HCT116 (cell line): ENCODE results near the gene GRIK3. TPM values are rescaled to one million over a fixed set of nuclear protein-coding genes. Genes with fewer than 3 reads are reported as not detected.

Source experiments
- ATAC-seq: fragments of 200-7000 bp; cut with Tn5 transposase; 2 replicates; pipeline ENCODE4 v1.9.1; 2020; ENCODE audit warnings: mild to moderate bottlenecking, moderate library complexity
- BruUV-seq: library from RNA; stranded (reverse); fragments of 400-500 nt; replicated peaks from 2 replicates; lab custom pipeline; 2021; lab: Mats Ljungman, UMichigan
- CTCF ChIA-PET: fragments of 300-600 bp; sonication (Branson Sonifier 250); formaldehyde crosslinking; loops from one replicate; lab custom pipeline; 2021; ENCODE audit warnings: antibody characterized with exemption; lab: Charles Lee
- POLR2A ChIA-PET: fragments of 300-600, 350-600 bp; sonication (Branson Sonifier 250); formaldehyde crosslinking; loops from one replicate; lab custom pipeline; 2021; ENCODE audit warnings: antibody characterized with exemption; lab: Charles Lee
- RAD21 ChIA-PET, 2 experiments: fragments of 300-600 bp; sonication (Branson Sonifier 250); formaldehyde crosslinking; loops; one replicate each; lab custom pipeline; 2023; ENCODE audit warnings: low total read pairs in 2 of 2; ENCODE audit not compliant: uncharacterized antibody in 2 of 2, unreplicated experiment in 2 of 2, low non-redundant PET in 1 of 2; lab: Charles Lee
- DNase-seq: peaks from one replicate; pipeline ENCODE4 v3.0.0-alpha.2; 2010; ENCODE audit warnings: low read depth, low spot score
- H2AFZ ChIP-seq: fragments of 200-600 bp; shearing (Covaris generic), sonication (generic); 2 replicates; pipeline ENCODE4 v1.6.1; 2017; ENCODE audit warnings: low read depth, mixed run types, mixed read lengths, antibody characterized with exemption, low read length; ENCODE audit not compliant: poor library complexity, severe bottlenecking
- H3K27ac ChIP-seq: 2 replicates; pipeline ENCODE4 v1.5.1; 2012; ENCODE audit warnings: low read depth, low read length
- H3K27me3 ChIP-seq: fragments of 200-600 bp; sonication (generic); 2 replicates; pipeline ENCODE4 v1.6.1; 2016; ENCODE audit warnings: mixed run types, low read length, mixed read lengths; ENCODE audit not compliant: insufficient read depth
- H3K36me3 ChIP-seq, 2 experiments: fragments of 200-500 bp in 1 of 2; fragments of 200-600 bp in 1 of 2; sonication (Bioruptor generic) in 1 of 2; sonication (generic) in 1 of 2; 2 replicates each; pipeline versions ENCODE4 v1.5.1 to v1.6.1; 2014 to 2016; ENCODE audit warnings: low read length in 2 of 2, inconsistent platforms in 1 of 2, mixed read lengths in 1 of 2, mixed run types in 1 of 2; ENCODE audit not compliant: insufficient read depth in 2 of 2, control insufficient read depth in 1 of 2
- H3K4me1 ChIP-seq, 2 experiments: fragments of 200-600 bp in 1 of 2; sonication (generic) in 1 of 2; 2 replicates each; pipeline versions ENCODE4 v1.5.1 to v1.6.1; 2012 to 2017; ENCODE audit warnings: low read length in 2 of 2, inconsistent platforms in 1 of 2, mild to moderate bottlenecking in 1 of 2, mixed read lengths in 1 of 2, mixed run types in 1 of 2, moderate library complexity in 1 of 2; ENCODE audit not compliant: insufficient read depth in 2 of 2, control insufficient read depth in 1 of 2
- H3K4me2 ChIP-seq: fragments of 200-600 bp; sonication (generic); 2 replicates; pipeline ENCODE4 v1.6.1; 2017; ENCODE audit warnings: mixed run types, low read length, mixed read lengths
- H3K4me3 ChIP-seq, 2 experiments: fragments of 200-600 bp in 1 of 2; sonication (generic) in 1 of 2; replicated peaks in 1 of 2; 2 replicates each; pipeline ENCODE4 v1.5.1; 2011 to 2016; ENCODE audit warnings: low read length in 2 of 2, control low read depth in 1 of 2, low read depth in 1 of 2, mild to moderate bottlenecking in 1 of 2, mixed read lengths in 1 of 2, mixed run types in 1 of 2
- H3K79me2 ChIP-seq: fragments of 200-600 bp; sonication (generic); 2 replicates; pipeline ENCODE4 v1.6.1; 2017; ENCODE audit warnings: mild to moderate bottlenecking, mixed run types, low read length, moderate library complexity, mixed read lengths; ENCODE audit not compliant: insufficient read depth
- H3K9ac ChIP-seq: fragments of 200-600 bp; sonication (generic); 2 replicates; pipeline ENCODE4 v1.6.1; 2016; ENCODE audit warnings: low read length, mixed read lengths
- H3K9me2 ChIP-seq: fragments of 200-600 bp; sonication (generic), shearing (Covaris generic); 2 replicates; pipeline ENCODE4 v1.6.1; 2017; ENCODE audit warnings: mixed run types, mild to moderate bottlenecking, moderate library complexity; ENCODE audit not compliant: insufficient read depth
- H3K9me3 ChIP-seq, 2 experiments: fragments of 200-500 bp in 1 of 2; fragments of 200-600 bp in 1 of 2; sonication (Bioruptor generic) in 1 of 2; sonication (generic) in 1 of 2; 2 replicates each; pipeline ENCODE4 v1.6.1; 2014 to 2017; ENCODE audit warnings: low read length in 2 of 2, mixed read lengths in 2 of 2, inconsistent platforms in 1 of 2, low read depth in 1 of 2, mild to moderate bottlenecking in 1 of 2, mixed run types in 1 of 2, moderate library complexity in 1 of 2; ENCODE audit not compliant: control insufficient read depth in 1 of 2, insufficient read depth in 1 of 2
- H4K20me1 ChIP-seq: fragments of 200-600 bp; sonication (generic), shearing (Covaris generic); 2 replicates; pipeline ENCODE4 v1.6.1; 2017; ENCODE audit warnings: mixed run types, mild to moderate bottlenecking, moderate library complexity; ENCODE audit not compliant: insufficient read depth
- EZH2phosphoT487 ChIP-seq: fragments of 200-600 bp; IDR thresholded peaks from 2 replicates; pipeline ENCODE4 v1.6.1; 2018; ENCODE audit warnings: antibody characterized with exemption, borderline replicate concordance
- FOSL1 ChIP-seq: IDR thresholded peaks from 2 replicates; pipeline ENCODE4 v1.6.1; 2012; ENCODE audit warnings: low read depth
- SRF ChIP-seq: IDR thresholded peaks from 2 replicates; pipeline ENCODE4 v1.6.1; 2012; ENCODE audit warnings: low read depth
- TCF7L2 ChIP-seq: IDR thresholded peaks from 2 replicates; pipeline ENCODE4 v1.7.0; 2011; ENCODE audit warnings: borderline replicate concordance, inconsistent platforms; ENCODE audit not compliant: insufficient read depth, insufficient read length; ENCODE audit errors: extremely low read depth
- intact Hi-C: fragments of 100-400 bp; cut with micrococcal nuclease; formaldehyde crosslinking; loops from 2 replicates; pipeline ENCODE4 v1.10.0; 2022
- total RNA-seq: library from RNA; stranded (reverse); gene quantifications from one replicate; pipeline ENCODE4 v1.2.1, GENCODE V29; 2021; ENCODE audit not compliant: unreplicated experiment
- TF ChIP-seq, protein P1 (sequence below), 3 experiments: fragments of 200-600 bp in 1 of 3; sonication (generic) in 1 of 3; IDR thresholded peaks in 2 of 3; conservative IDR thresholded peaks in 1 of 3; 2 replicates each; pipeline ENCODE4 v1.5.1; 2012 to 2017; ENCODE audit warnings: low read depth in 2 of 3, low read length in 2 of 3, antibody characterized with exemption in 1 of 3, borderline replicate concordance in 1 of 3, control low read depth in 1 of 3, mild to moderate bottlenecking in 1 of 3, mixed read lengths in 1 of 3, mixed run types in 1 of 3, moderate library complexity in 1 of 3; ENCODE audit not compliant: insufficient read depth in 1 of 3

GRIK3 gene
- total RNA-seq, 1 experiment from 2014 or later: not detected

DNA sequence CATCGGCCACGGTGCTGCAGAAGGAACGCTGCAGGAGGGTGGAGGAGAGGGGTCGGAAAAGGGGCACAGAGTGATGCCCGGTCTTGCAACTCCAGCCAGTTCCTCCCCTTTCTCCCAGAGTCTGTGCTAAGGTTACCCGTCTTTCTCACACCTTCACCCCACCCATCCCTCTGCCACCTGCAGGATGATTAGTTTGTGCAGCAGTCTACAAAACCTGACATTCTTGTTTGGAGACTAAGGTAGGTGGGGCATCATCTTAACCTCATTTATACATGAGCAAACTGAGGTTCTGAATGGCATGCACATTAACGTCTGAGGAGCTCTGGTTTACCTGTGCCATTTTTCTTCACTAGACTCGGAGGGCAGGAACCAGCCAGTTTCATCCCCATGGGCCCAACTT is 232.3 kb downstream of the GRIK3 start:
- Histone ChIP-seq H3K79me2 (no peaks in the 10 kb centered on the region), H3K27me3 (peaks cover 51% of the 10 kb centered on the region), H3K9me3 (no peaks in the 10 kb centered on the region), H3K4me2 (no peak overlapping the region), H3K4me1 (no peaks in the 10 kb centered on the region), H3K9me2 (no peaks in the 10 kb centered on the region), H4K20me1 (no peaks in the 10 kb centered on the region), H2AFZ (no peak overlapping the region), H3K27ac (no peak overlapping the region), H3K36me3 (no peaks in the 10 kb centered on the region), H3K4me3 (no peak overlapping the region), H3K9ac (no peak overlapping the region)
- ChIA-PET POLR2A (no interaction called here), RAD21 (no interaction called here), CTCF (no interaction called here)
- BruUV-seq: no TSS peak
- TF ChIP-seq, protein P1, sequence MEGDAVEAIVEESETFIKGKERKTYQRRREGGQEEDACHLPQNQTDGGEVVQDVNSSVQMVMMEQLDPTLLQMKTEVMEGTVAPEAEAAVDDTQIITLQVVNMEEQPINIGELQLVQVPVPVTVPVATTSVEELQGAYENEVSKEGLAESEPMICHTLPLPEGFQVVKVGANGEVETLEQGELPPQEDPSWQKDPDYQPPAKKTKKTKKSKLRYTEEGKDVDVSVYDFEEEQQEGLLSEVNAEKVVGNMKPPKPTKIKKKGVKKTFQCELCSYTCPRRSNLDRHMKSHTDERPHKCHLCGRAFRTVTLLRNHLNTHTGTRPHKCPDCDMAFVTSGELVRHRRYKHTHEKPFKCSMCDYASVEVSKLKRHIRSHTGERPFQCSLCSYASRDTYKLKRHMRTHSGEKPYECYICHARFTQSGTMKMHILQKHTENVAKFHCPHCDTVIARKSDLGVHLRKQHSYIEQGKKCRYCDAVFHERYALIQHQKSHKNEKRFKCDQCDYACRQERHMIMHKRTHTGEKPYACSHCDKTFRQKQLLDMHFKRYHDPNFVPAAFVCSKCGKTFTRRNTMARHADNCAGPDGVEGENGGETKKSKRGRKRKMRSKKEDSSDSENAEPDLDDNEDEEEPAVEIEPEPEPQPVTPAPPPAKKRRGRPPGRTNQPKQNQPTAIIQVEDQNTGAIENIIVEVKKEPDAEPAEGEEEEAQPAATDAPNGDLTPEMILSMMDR (IDR thresholded peaks at IDR 0.05 in 2 of 3, conservative IDR thresholded peaks at IDR 0.05 in 1 of 3; ENCODE audit: borderline replicate concordance in 1 of 3, insufficient read depth in 1 of 3, low read depth in 2 of 3, low read length in 2 of 3): no peak
- TF ChIP-seq TCF7L2: no peak
- TF ChIP-seq SRF: no peak
- no peak for TF ChIP-seq FOSL1
- intact Hi-C loops: no loop called here
- no peak for DNase-seq
- ATAC-seq: no peak

DNA sequence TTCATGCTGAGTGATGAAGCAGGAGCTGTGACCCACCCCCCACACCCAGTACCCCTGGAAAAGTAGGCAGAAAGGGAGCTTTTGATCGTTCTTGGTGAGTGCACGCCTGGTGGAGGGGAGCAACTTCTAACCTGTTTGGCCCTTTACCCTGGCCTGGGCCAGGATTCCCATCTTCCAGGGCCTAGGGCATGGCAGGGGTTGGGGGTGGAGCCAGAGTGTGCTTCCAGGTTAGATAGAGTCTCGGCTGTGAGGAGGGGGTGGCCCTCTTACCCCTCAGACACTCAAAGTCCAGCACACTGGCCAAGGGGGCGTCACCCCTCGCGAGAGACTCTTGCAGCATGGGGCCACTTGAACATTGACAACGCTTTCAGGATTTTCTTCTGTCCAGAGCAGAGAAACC is 236.6 kb downstream of the GRIK3 start:
- no peaks in the 10 kb centered on the region for H3K9me3 ChIP-seq
- POLR2A ChIA-PET: no interaction called here

More for the DNA sequence above, 236.6 kb downstream of the GRIK3 start:
- no peak overlapping the region for H3K9ac ChIP-seq
- H2AFZ ChIP-seq: no peak overlapping the region
- no peaks in the 10 kb centered on the region for H3K9me2 ChIP-seq
- no peak overlapping the region for H3K4me2 ChIP-seq
- TF ChIP-seq TCF7L2 (no peak), EZH2phosphoT487 (no peak)
- intact Hi-C loops: no loop called here
- no peak for DNase-seq
- H3K27ac ChIP-seq: no peak overlapping the region
- H3K4me3 ChIP-seq: no peak overlapping the region
- BruUV-seq: no TSS peak
- no peaks in the 10 kb centered on the region for H3K4me1 ChIP-seq
- peaks cover 50% of the 10 kb centered on the region for H3K27me3 ChIP-seq
- CTCF ChIA-PET: no interaction called here
- H3K79me2 ChIP-seq: no peaks in the 10 kb centered on the region
- ATAC-seq: no peak
- no peaks in the 10 kb centered on the region for H3K36me3 ChIP-seq
- RAD21 ChIA-PET: no interaction called here
- H4K20me1 ChIP-seq: no peaks in the 10 kb centered on the region
